DND-41 (cell line): Measurements from ENCODE around the gene NBEAL2.

Experiments
- ATAC-seq: fragments of 200-7000 bp; cut with Tn5 transposase; 3 replicates; pipeline ENCODE4 v1.9.1; 2021; ENCODE audit warnings: low read depth; ENCODE audit not compliant: insufficient read depth
- DNase-seq: peaks from one replicate; pipeline ENCODE4 v3.0.0-alpha.2; 2020
- H2AFZ ChIP-seq: 2 replicates; pipeline ENCODE4 v1.6.0; 2012; ENCODE audit warnings: low read depth, low read length
- H3K27ac ChIP-seq: 2 replicates; pipeline ENCODE4 v1.5.1; 2012; ENCODE audit warnings: low read length, inconsistent platforms
- H3K27me3 ChIP-seq: fragments of 200-600 bp; sonication (generic); 2 replicates; pipeline ENCODE4 v1.6.0; 2012; ENCODE audit warnings: low read length, mild to moderate bottlenecking, inconsistent platforms; ENCODE audit not compliant: insufficient read depth, poor library complexity
- H3K36me3 ChIP-seq: 2 replicates; pipeline ENCODE4 v1.5.1; 2012; ENCODE audit warnings: low read length, inconsistent platforms; ENCODE audit not compliant: insufficient read depth
- H3K4me1 ChIP-seq: 2 replicates; pipeline ENCODE4 v1.5.1; 2012; ENCODE audit warnings: mild to moderate bottlenecking, low read length; ENCODE audit not compliant: insufficient read depth
- H3K4me2 ChIP-seq: 2 replicates; pipeline ENCODE4 v1.6.0; 2012; ENCODE audit warnings: mild to moderate bottlenecking, moderate library complexity, low read length, inconsistent platforms; ENCODE audit not compliant: insufficient read depth
- H3K4me3 ChIP-seq, 2 experiments: fragments of 200-600 bp in 1 of 2; shearing (Covaris generic) in 1 of 2; 2 replicates each; pipeline ENCODE4 v1.5.1; 2012 to 2016; ENCODE audit warnings: inconsistent platforms in 2 of 2, low read length in 2 of 2, mild to moderate bottlenecking in 2 of 2, low read depth in 1 of 2, moderate library complexity in 1 of 2
- H3K79me2 ChIP-seq: 2 replicates; pipeline ENCODE4 v1.6.0; 2012; ENCODE audit warnings: low read length, inconsistent platforms; ENCODE audit not compliant: insufficient read depth
- H3K9ac ChIP-seq: 2 replicates; pipeline ENCODE4 v1.6.0; 2012; ENCODE audit warnings: low read depth, mild to moderate bottlenecking, inconsistent platforms, low read length, moderate library complexity
- H3K9me3 ChIP-seq: 2 replicates; pipeline ENCODE4 v1.5.1; 2012; ENCODE audit warnings: low read length, moderate library complexity, mild to moderate bottlenecking, inconsistent platforms; ENCODE audit not compliant: insufficient read depth, severe bottlenecking
- H4K20me1 ChIP-seq: 2 replicates; pipeline ENCODE4 v1.6.0; 2012; ENCODE audit warnings: low read length; ENCODE audit not compliant: insufficient read depth
- CTCF ChIP-seq: IDR thresholded peaks from 2 replicates; pipeline ENCODE4 v1.5.1; 2012; ENCODE audit warnings: borderline replicate concordance, low read length, moderate library complexity, mild to moderate bottlenecking; ENCODE audit not compliant: poor library complexity, severe bottlenecking; ENCODE audit errors: extremely low read depth
- EZH2 ChIP-seq: IDR thresholded peaks from 3 replicates; pipeline ENCODE4 v1.6.1; 2012; ENCODE audit warnings: borderline replicate concordance, low read depth, mild to moderate bottlenecking, moderate library complexity, low read length, inconsistent platforms; ENCODE audit not compliant: severe bottlenecking

The NBEAL2 gene

GRCh38 chr3:46943237-46944187 is 36.0 kb upstream of the NBEAL2 start:
- Histone ChIP-seq H3K4me3 (no peak overlapping the region), H3K4me2 (no peak overlapping the region), H3K9ac (no peak overlapping the region), H3K9me3 (no peaks in the 10 kb centered on the region), H3K27me3 (no peaks in the 10 kb centered on the region), H3K4me1 (peaks cover 15% of the 10 kb centered on the region), H4K20me1 (peaks cover 95% of the 10 kb centered on the region), H2AFZ (no peak overlapping the region), H3K79me2 (peaks cover 98% of the 10 kb centered on the region), H3K36me3 (peaks cover 76% of the 10 kb centered on the region), H3K27ac (no peak overlapping the region; the same call in 1 of the 2 replicates)
- ATAC-seq: no peak
- no peak for DNase-seq
- TF ChIP-seq CTCF (no peak), EZH2 (no peak)

GRCh38 chr3:46944191-46944590 is 35.3 kb upstream of the NBEAL2 start:
- no peak for ATAC-seq
- no peaks in the 10 kb centered on the region for H3K9me3 ChIP-seq
- no peak overlapping the region for H3K4me3 ChIP-seq
- TF ChIP-seq CTCF (no peak), EZH2 (no peak)
- no peak for DNase-seq
- no peak overlapping the region for H3K4me2 ChIP-seq
- H4K20me1 ChIP-seq: peaks cover 95% of the 10 kb centered on the region
- H2AFZ ChIP-seq: no peak overlapping the region
- peaks cover 74% of the 10 kb centered on the region for H3K36me3 ChIP-seq
- no peaks in the 10 kb centered on the region for H3K27me3 ChIP-seq
- no peak overlapping the region for H3K27ac ChIP-seq
- H3K4me1 ChIP-seq: peaks cover 21% of the 10 kb centered on the region
- H3K9ac ChIP-seq: no peak overlapping the region
- peaks cover 98% of the 10 kb centered on the region for H3K79me2 ChIP-seq

GRCh38 chr3:46946416-46946815 is 33.0 kb upstream of the NBEAL2 start:
- no peak for TF ChIP-seq EZH2
- TF ChIP-seq CTCF: no peak
- Histone ChIP-seq H3K27me3 (no peaks in the 10 kb centered on the region), H3K4me2 (no peak overlapping the region), H3K27ac (peak overlapping the region; percentile 69), H3K9me3 (no peaks in the 10 kb centered on the region), H3K4me3 (no peak overlapping the region), H3K9ac (no peak overlapping the region), H3K36me3 (peaks cover 59% of the 10 kb centered on the region), H2AFZ (no peak overlapping the region), H3K4me1 (peaks cover 37% of the 10 kb centered on the region), H4K20me1 (peaks cover 93% of the 10 kb centered on the region), H3K79me2 (peaks cover 100% of the 10 kb centered on the region)
- DNase-seq (no peak), ATAC-seq (no peak)
